ENCODE measurements around the gene CACNA1S.

Gene CACNA1S

GRCh38 chr1:200998323-200998722 lies 113.9 kb downstream of the CACNA1S start:
- Mint-ChIP-seq H3K27ac (no peak overlapping the region), H3K9me3 (no peaks in the 10 kb centered on the region), H3K36me3 (ENCODE audit: low read depth) (peaks cover 49% of the 10 kb centered on the region), H3K27me3 (no peaks in the 10 kb centered on the region), H3K4me3 (no peak overlapping the region), H3K4me1 (ENCODE audit: low read depth) (peaks cover 5% of the 10 kb centered on the region)
- intact Hi-C loops (cut with micrococcal nuclease): no loop called here

- Mint-ChIP-seq H3K4me3 (no peak overlapping the region), H3K27ac (no peak overlapping the region), H3K27me3 (no peaks in the 10 kb centered on the region), H3K9me3 (no peaks in the 10 kb centered on the region), H3K36me3 (ENCODE audit: low read depth) (peaks cover 64% of the 10 kb centered on the region), H3K4me1 (ENCODE audit: low read depth) (peaks cover 10% of the 10 kb centered on the region)
- intact Hi-C loops (cut with micrococcal nuclease): no loop called here
Measured at GRCh38 chr1:200992382-200993048, 119.7 kb downstream of the CACNA1S start.

- Mint-ChIP-seq H3K9me3 (no peaks in the 10 kb centered on the region), H3K4me3 (no peak overlapping the region), H3K27me3 (no peaks in the 10 kb centered on the region), H3K36me3 (ENCODE audit: low read depth) (peaks cover 65% of the 10 kb centered on the region), H3K27ac (no peak overlapping the region), H3K4me1 (ENCODE audit: low read depth) (peaks cover 10% of the 10 kb centered on the region)
- intact Hi-C loops (cut with micrococcal nuclease): no loop called here
Measured at GRCh38 chr1:200991097-200991614, 121.1 kb downstream of the CACNA1S start.

- Mint-ChIP-seq H3K4me3 (no peak overlapping the region), H3K4me1 (ENCODE audit: low read depth) (peaks cover 10% of the 10 kb centered on the region), H3K27ac (no peak overlapping the region), H3K27me3 (no peaks in the 10 kb centered on the region), H3K9me3 (no peaks in the 10 kb centered on the region), H3K36me3 (ENCODE audit: low read depth) (peaks cover 59% of the 10 kb centered on the region)
- intact Hi-C loops (cut with micrococcal nuclease): no loop called here
Measured at GRCh38 chr1:200990114-200990513, 122.1 kb downstream of the CACNA1S start.
